PFSK-1 (cell line): Measurements from ENCODE around the gene HSPD1.

Source experiments
- FOXP2 ChIP-seq: optimal IDR thresholded peaks from 2 replicates; pipeline ENCODE3; 2011; ENCODE audit warnings: borderline replicate concordance, control low read depth, inconsistent platforms; ENCODE audit not compliant: insufficient read depth; ENCODE audit errors: extremely low read length, extremely low read depth
- POLR2AphosphoS5 ChIP-seq: IDR thresholded peaks from 2 replicates; pipeline ENCODE4 v1.6.1; 2012; ENCODE audit warnings: low read depth, mild to moderate bottlenecking, control low read depth, low read length, moderate library complexity
- REST ChIP-seq, 2 experiments: IDR thresholded peaks; 2 replicates each; pipeline versions ENCODE4 v1.6.1 to v1.8.0; 2011 to 2012; ENCODE audit warnings: low read depth in 2 of 2, low read length in 2 of 2, control low read depth in 1 of 2, inconsistent platforms in 1 of 2, mild to moderate bottlenecking in 1 of 2, moderate library complexity in 1 of 2; ENCODE audit not compliant: insufficient read depth in 1 of 2
- SIN3A ChIP-seq: IDR thresholded peaks from 2 replicates; pipeline ENCODE4 v1.6.1; 2012; ENCODE audit warnings: mild to moderate bottlenecking, low read length, moderate library complexity, borderline replicate concordance; ENCODE audit not compliant: insufficient read depth
- TAF1 ChIP-seq: IDR thresholded peaks from 2 replicates; pipeline ENCODE4 v1.6.1; 2012; ENCODE audit warnings: low read length, control low read depth, borderline replicate concordance; ENCODE audit not compliant: insufficient read depth

Gene HSPD1

DNA sequence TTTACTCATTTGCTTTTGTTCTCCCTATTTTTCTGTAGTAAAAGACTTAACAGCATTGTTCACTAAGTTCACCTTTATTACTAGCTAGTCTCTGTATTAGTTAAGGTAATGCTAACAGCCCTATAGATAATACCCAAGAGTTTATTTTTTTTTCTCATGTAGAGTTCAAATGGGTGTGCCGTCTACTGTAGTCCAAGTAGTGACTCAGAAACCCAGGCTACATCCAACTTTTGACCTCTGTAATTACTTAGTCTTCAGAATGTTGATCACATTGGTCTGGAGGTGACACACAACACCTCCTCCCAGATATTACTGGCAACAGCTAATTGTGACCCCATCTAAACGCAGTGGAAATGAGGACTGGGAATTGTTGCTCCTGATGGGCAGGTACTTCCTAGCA lies 38.6 kb downstream of the HSPD1 start:
- TF ChIP-seq REST (IDR thresholded peaks at IDR 0.05; ENCODE audit: insufficient read depth in 1 of 2, low read depth in 2 of 2, low read length in 2 of 2) (no peak), SIN3A (no peak), FOXP2 (no peak), POLR2AphosphoS5 (no peak), TAF1 (no peak)

DNA sequence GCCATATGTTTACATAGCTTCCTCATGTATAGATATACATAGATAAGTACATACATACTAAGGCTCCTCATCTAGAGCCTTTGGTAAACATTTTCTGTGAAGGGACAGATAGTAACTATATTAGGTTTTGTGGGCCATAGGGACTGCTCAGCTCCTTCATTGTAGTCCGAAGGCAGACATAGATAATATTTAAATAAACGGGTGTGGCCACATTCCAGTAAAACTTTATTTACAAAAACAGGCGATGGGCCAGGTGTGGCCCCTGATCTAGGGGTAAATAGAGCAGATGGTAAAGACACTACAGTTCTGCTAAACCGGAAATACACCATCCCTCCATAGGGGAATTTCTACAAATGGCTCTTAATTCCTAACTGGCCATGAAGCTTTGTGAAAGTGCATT lies 39.0 kb downstream of the HSPD1 start:
- TF ChIP-seq TAF1, result no peak
- no peak for TF ChIP-seq POLR2AphosphoS5
- no peak for TF ChIP-seq REST (IDR thresholded peaks at IDR 0.05; ENCODE audit: insufficient read depth in 1 of 2, low read depth in 2 of 2, low read length in 2 of 2)
- TF ChIP-seq FOXP2, result no peak

GRCh38 chr2:197455428-197455827 lies 44.2 kb downstream of the HSPD1 start:
- TF ChIP-seq SIN3A, result no peak

GRCh38 chr2:197454923-197455322 lies 44.7 kb downstream of the HSPD1 start:
- no peak for TF ChIP-seq TAF1
- no peak for TF ChIP-seq FOXP2
- TF ChIP-seq POLR2AphosphoS5, result no peak
- TF ChIP-seq SIN3A, result no peak
- TF ChIP-seq REST (IDR thresholded peaks at IDR 0.05; ENCODE audit: insufficient read depth in 1 of 2, low read depth in 2 of 2, low read length in 2 of 2), result no peak

- TF ChIP-seq SIN3A (peak; percentile 49; the same call in 1 of the 2 replicates), POLR2AphosphoS5 (peak; percentile 4), FOXP2 (no peak)
These were observed 45.7 kb downstream of the HSPD1 start for GRCh38 chr2:197453914-197454398.

DNA sequence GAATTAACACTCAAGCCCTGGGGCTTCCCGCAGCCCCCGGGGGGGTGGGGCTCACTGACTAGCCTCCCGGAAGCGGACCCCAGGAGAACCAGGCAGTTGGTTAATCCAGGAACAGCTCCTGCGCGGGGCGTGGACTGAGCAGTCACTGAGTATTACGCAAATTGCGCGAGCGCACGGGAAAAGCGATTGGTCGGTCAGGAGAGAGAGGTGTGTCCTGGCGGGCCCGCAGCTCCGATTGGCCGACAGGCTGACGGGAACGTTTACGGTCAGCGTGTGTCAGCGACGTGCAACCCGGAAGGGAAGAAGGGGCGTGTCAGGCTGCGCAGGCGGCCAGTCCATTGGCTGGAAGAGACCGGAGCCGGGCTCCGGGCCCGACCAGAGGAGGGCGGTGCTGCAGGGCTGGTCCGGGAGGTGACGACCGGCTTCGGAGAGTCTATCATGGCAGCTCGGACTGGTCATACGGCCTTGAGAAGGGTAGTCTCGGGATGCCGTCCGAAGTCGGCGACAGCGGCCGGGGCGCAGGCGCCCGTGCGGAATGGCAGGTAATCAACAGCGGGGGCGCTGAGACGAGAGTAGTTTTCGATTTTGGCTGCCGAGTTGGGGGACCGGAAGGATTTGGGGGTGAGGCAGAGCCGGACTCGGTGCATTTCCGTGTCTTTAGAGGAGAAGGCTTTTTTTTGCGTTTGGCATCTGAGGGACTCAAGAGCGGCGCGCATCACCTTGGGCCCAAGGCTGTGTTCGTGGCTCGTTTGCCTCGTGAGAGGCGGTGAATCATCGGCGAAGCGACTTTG lies 46.3 kb downstream of the HSPD1 start, which contains the start of gene COQ10B:
Gene COQ10B (plus strand): TSS at position 430 of the 791 bp plus-strand sequence. CDS start 9 bp downstream, at position 439.
- TF ChIP-seq FOXP2, result peak; percentile 79
- no peak for TF ChIP-seq REST (IDR thresholded peaks at IDR 0.05; ENCODE audit: insufficient read depth in 1 of 2, low read depth in 2 of 2, low read length in 2 of 2)
- TF ChIP-seq SIN3A, result peak; percentile 27; the same call in 1 of the 2 replicates
- TF ChIP-seq POLR2AphosphoS5, result peak; percentile 80
